ENCODE measurements around the gene ANXA11. TPM values are rescaled to one million over a fixed set of nuclear protein-coding genes. Genes with fewer than 3 reads are reported as not detected.
A peak's percentile ranks its signal among the peaks of the same experiment; 100 is the strongest.

The ANXA11 gene
- total RNA-seq, 5 donors from 2014 or later (not counting 1 experiment from before 2014, with no cell fraction given) = 196 to 222 (median 208) TPM

DNA sequence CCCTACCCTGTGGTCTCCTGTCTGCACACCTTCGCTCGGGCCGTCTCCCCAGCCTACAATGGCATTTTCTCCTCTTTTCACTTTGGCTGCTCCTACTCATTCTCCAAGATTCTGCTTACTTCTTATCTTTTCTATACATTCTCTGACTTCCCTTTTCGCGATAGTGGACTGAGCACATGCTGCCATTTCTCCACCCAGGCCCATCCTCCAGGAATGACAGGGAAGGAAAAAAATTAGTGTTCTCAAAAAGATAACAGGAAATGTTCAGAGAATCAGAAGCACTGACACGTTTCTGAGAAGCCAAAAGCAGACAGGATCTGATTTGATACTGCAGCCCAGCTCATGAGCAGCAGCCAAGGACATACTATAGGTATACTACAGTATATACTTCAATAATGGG, 6.4 kb upstream of the ANXA11 start:
- 76% methylated on average over 4 of the region's 6 CpGs for WGBS (ENCODE audit: insufficient coverage)
- Histone ChIP-seq H3K4me3 (ENCODE audit: control insufficient read depth in 1 of 2, extremely low read depth in 1 of 2, low read length in 1 of 2) (no peak overlapping the region), H3K9me3 (no peaks in the 10 kb centered on the region), H3K4me1 (ENCODE audit: control insufficient read depth in 1 of 2, extremely low read depth in 1 of 2, insufficient read depth in 2 of 2, low read length in 2 of 2) (no peaks in the 10 kb centered on the region), H3K27me3 (replicated peaks in 1 of 2; ENCODE audit: control insufficient read depth in 2 of 2, extremely low read depth in 1 of 2, insufficient read depth in 2 of 2, low read length in 1 of 2) (no peaks in the 10 kb centered on the region), H3K36me3 (ENCODE audit: control insufficient read depth in 2 of 2, extremely low read depth in 1 of 2, insufficient read depth in 1 of 2, low read length in 1 of 2) (no peaks in the 10 kb centered on the region), H3K27ac (ENCODE audit: low read length) (no peak overlapping the region)
- Mint-ChIP-seq H3K36me3 (no peaks in the 10 kb centered on the region), H3K9me3 (no peaks in the 10 kb centered on the region), H3K4me3 (no peak overlapping the region), H3K27me3 (no peaks in the 10 kb centered on the region), H3K4me1 (peaks cover 11 to 29% (median 21%) of the 10 kb centered on the region in 3 donors), H3K27ac (peak overlapping the region in 1 of 2 donors; percentile 1)
- CTCF ChIA-PET = no interaction called here
- DNase-seq (no peak), ATAC-seq (replicated peaks in 1 of 4) (no peak)
- POLR2A ChIA-PET = no interaction called here

GRCh38 chr10:80210259-80210658, 4.9 kb upstream of the ANXA11 start:
- Mint-ChIP-seq H3K9me3 (no peaks in the 10 kb centered on the region), H3K36me3 (no peaks in the 10 kb centered on the region), H3K4me1 (peaks cover 23 to 43% (median 31%) of the 10 kb centered on the region in 3 donors), H3K27me3 (no peaks in the 10 kb centered on the region), H3K4me3 (no peak overlapping the region), H3K27ac (no peak overlapping the region)
- ATAC-seq (replicated peaks in 1 of 4) (no peak), DNase-seq (no peak)
- Histone ChIP-seq H3K9me3 (no peaks in the 10 kb centered on the region), H3K4me3 (ENCODE audit: control insufficient read depth in 1 of 2, extremely low read depth in 1 of 2, low read length in 1 of 2) (no peak overlapping the region), H3K36me3 (ENCODE audit: control insufficient read depth in 2 of 2, extremely low read depth in 1 of 2, insufficient read depth in 1 of 2, low read length in 1 of 2) (no peaks in the 10 kb centered on the region), H3K4me1 (ENCODE audit: control insufficient read depth in 1 of 2, extremely low read depth in 1 of 2, insufficient read depth in 2 of 2, low read length in 2 of 2) (peaks cover 8 to 11% of the 10 kb centered on the region in 2 experiments), H3K27me3 (replicated peaks in 1 of 2; ENCODE audit: control insufficient read depth in 2 of 2, extremely low read depth in 1 of 2, insufficient read depth in 2 of 2, low read length in 1 of 2) (no peaks in the 10 kb centered on the region), H3K27ac (ENCODE audit: low read length) (no peak overlapping the region)
- 81% methylated on average over 2 of the region's 4 CpGs for WGBS (ENCODE audit: insufficient coverage)
- CTCF ChIA-PET = interaction anchor here in 1 of 2 donors (1.6 kb wide), 1 partner anchor 23 kb away, joined by 3 read pairs; no protein-coding TSS in a partner anchor
- POLR2A ChIA-PET = no interaction called here

GRCh38 chr10:80207768-80208370, 2.5 kb upstream of the ANXA11 start:
- Mint-ChIP-seq H3K4me1 (peaks cover 36 to 59% (median 39%) of the 10 kb centered on the region in 3 donors), H3K27me3 (no peaks in the 10 kb centered on the region), H3K9me3 (no peaks in the 10 kb centered on the region), H3K4me3 (no peak overlapping the region), H3K36me3 (no peaks in the 10 kb centered on the region), H3K27ac (peak overlapping the region; percentile 13 to 53)
- whole genome bisulfite sequencing (ENCODE audit: insufficient coverage) = 100% methylated on average over 6 of the region's 15 CpGs
- DNase-seq (no peak), ATAC-seq (replicated peaks in 1 of 4) (no peak)
- Histone ChIP-seq H3K9me3 (no peaks in the 10 kb centered on the region), H3K27me3 (replicated peaks in 1 of 2; ENCODE audit: control insufficient read depth in 2 of 2, extremely low read depth in 1 of 2, insufficient read depth in 2 of 2, low read length in 1 of 2) (no peaks in the 10 kb centered on the region), H3K4me1 (ENCODE audit: control insufficient read depth in 1 of 2, extremely low read depth in 1 of 2, insufficient read depth in 2 of 2, low read length in 2 of 2) (peaks cover 14 to 26% of the 10 kb centered on the region in 2 experiments), H3K36me3 (ENCODE audit: control insufficient read depth in 2 of 2, extremely low read depth in 1 of 2, insufficient read depth in 1 of 2, low read length in 1 of 2) (no peaks in the 10 kb centered on the region), H3K27ac (ENCODE audit: low read length) (no peak overlapping the region), H3K4me3 (ENCODE audit: control insufficient read depth in 1 of 2, extremely low read depth in 1 of 2, low read length in 1 of 2) (no peak overlapping the region)
- POLR2A ChIA-PET = interaction anchor here in 1 of 2 donors (0.7 kb wide), 1 partner anchor 21 kb away, joined by 3 read pairs; no protein-coding TSS in a partner anchor
- CTCF ChIA-PET = interaction anchor here (0.6 to 1.1 kb wide), 3 partner anchors 10 to 63 kb away, joined by 3 to 4 read pairs (median 3); no protein-coding TSS in a partner anchor

DNA sequence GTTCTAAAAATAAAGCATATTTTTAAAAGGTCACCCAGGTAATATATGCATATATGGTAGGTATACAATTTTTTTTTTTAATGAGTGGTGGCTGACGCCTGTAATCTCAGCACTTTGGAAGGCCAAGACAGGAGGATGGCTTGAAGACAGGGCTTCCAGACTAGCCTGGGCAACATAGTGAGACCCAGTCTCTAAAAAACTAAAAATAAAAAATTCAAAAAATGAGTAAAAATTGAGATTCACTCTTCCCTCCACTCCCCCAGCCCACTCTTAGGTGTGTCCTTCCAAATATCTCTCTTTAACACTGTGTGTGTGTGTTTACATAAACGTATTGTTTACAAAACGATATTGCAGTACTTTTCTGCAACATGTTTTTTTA, 929 bp upstream of the ANXA11 start:
- H3K36me3 ChIP-seq (ENCODE audit: control insufficient read depth in 2 of 2, extremely low read depth in 1 of 2, insufficient read depth in 1 of 2, low read length in 1 of 2) = peaks cover 0 to 1% of the 10 kb centered on the region in 2 donors
- H3K4me1 Mint-ChIP-seq = peaks cover 45 to 62% (median 46%) of the 10 kb centered on the region in 3 donors

GRCh38 chr10:80204677-80205476, 460 bp downstream of the ANXA11 start:
- Histone ChIP-seq H3K27ac (ENCODE audit: low read length) (peak overlapping the region; percentile 26), H3K27me3 (replicated peaks in 1 of 2; ENCODE audit: control insufficient read depth in 2 of 2, extremely low read depth in 1 of 2, insufficient read depth in 2 of 2, low read length in 1 of 2) (no peaks in the 10 kb centered on the region), H3K4me3 (ENCODE audit: control insufficient read depth in 1 of 2, extremely low read depth in 1 of 2, low read length in 1 of 2) (peak overlapping the region; percentile 72 to 94), H3K36me3 (ENCODE audit: control insufficient read depth in 2 of 2, extremely low read depth in 1 of 2, insufficient read depth in 1 of 2, low read length in 1 of 2) (peaks cover 0 to 15% of the 10 kb centered on the region in 2 donors), H3K9me3 (no peaks in the 10 kb centered on the region), H3K4me1 (ENCODE audit: control insufficient read depth in 1 of 2, extremely low read depth in 1 of 2, insufficient read depth in 2 of 2, low read length in 2 of 2) (peaks cover 33 to 53% of the 10 kb centered on the region in 2 experiments)
- Mint-ChIP-seq H3K4me1 (peaks cover 58 to 71% (median 59%) of the 10 kb centered on the region in 3 donors), H3K36me3 (peaks cover 12% of the 10 kb centered on the region), H3K27ac (peak overlapping the region; percentile 87 to 92), H3K4me3 (peak overlapping the region; percentile 83 to 98 (median 97)), H3K9me3 (no peaks in the 10 kb centered on the region), H3K27me3 (no peaks in the 10 kb centered on the region)
- CTCF ChIA-PET = interaction anchor here (0.6 to 4.1 kb wide), 7 partner anchors 13 to 320 kb away, joined by 3 to 44 read pairs (median 6); no protein-coding TSS in a partner anchor
- under 1% methylated on average over 66 of the region's 66 CpGs for WGBS (ENCODE audit: insufficient coverage)
- POLR2A ChIA-PET = interaction anchor here in 1 of 2 donors (2.5 kb wide), 1 partner anchor 17 kb away, joined by 13 read pairs; no protein-coding TSS in a partner anchor
- peak in 27 of 35 experiments; percentile 16 to 70 (median 41) for DNase-seq
- ATAC-seq (replicated peaks in 1 of 4) = peak; percentile 54 to 62 (median 59)

More for the DNA sequence above, 929 bp upstream of the ANXA11 start:
- WGBS (ENCODE audit: insufficient coverage) = 100% methylated on average over 2 of the region's 3 CpGs
- peaks cover 25 to 42% of the 10 kb centered on the region in 2 experiments for H3K4me1 ChIP-seq (ENCODE audit: control insufficient read depth in 1 of 2, extremely low read depth in 1 of 2, insufficient read depth in 2 of 2, low read length in 2 of 2)
- peak overlapping the region; percentile 85 for H3K27ac ChIP-seq (ENCODE audit: low read length)
- peak overlapping the region; percentile 94 to 95 for H3K27ac Mint-ChIP-seq
- ChIA-PET CTCF (interaction anchor here in 1 of 2 donors (0.6 kb wide), 1 partner anchor 18 kb away, joined by 3 read pairs; no protein-coding TSS in a partner anchor), POLR2A (interaction anchor here (0.6 to 0.7 kb wide), 2 partner anchors 761 to 962 kb away, joined by 3 read pairs; partner anchors contain the start of gene ZCCHC24 (in 1 of the 2))
- peak overlapping the region in 1 of 2 donors; percentile 94 for H3K4me3 ChIP-seq (ENCODE audit: control insufficient read depth in 1 of 2, extremely low read depth in 1 of 2, low read length in 1 of 2)
- H3K27me3 ChIP-seq (replicated peaks in 1 of 2; ENCODE audit: control insufficient read depth in 2 of 2, extremely low read depth in 1 of 2, insufficient read depth in 2 of 2, low read length in 1 of 2) = no peaks in the 10 kb centered on the region
- H3K9me3 Mint-ChIP-seq = no peaks in the 10 kb centered on the region
- no peak for ATAC-seq (replicated peaks in 1 of 4)
- H3K36me3 Mint-ChIP-seq = peaks cover 7% of the 10 kb centered on the region
- H3K27me3 Mint-ChIP-seq = no peaks in the 10 kb centered on the region
- no peak for DNase-seq
- peak overlapping the region; percentile 83 to 85 (median 84) for H3K4me3 Mint-ChIP-seq
- H3K9me3 ChIP-seq = no peaks in the 10 kb centered on the region
